Panc1 (cell line): Measurements from ENCODE around the gene OSBPL8.

Experiments used
- CTCF ChIP-seq: fragments of 450-650 bp; IDR thresholded peaks from 2 replicates; pipeline ENCODE4 v1.5.1; 2017; ENCODE audit warnings: mild to moderate bottlenecking
- POLR2AphosphoS5 ChIP-seq: IDR thresholded peaks from 2 replicates; pipeline ENCODE4 v1.6.1; 2012; ENCODE audit warnings: mild to moderate bottlenecking, low read depth, low read length, moderate library complexity

GRCh38 chr12:76332606-76333005 lies 227.0 kb downstream of the OSBPL8 start:
- no peak for TF ChIP-seq CTCF
- TF ChIP-seq POLR2AphosphoS5, result no peak
